T-cell (primary cell): Measurements from ENCODE around the gene GRID1. TPM values are rescaled to one million over a fixed set of nuclear protein-coding genes. Genes with fewer than 3 reads are reported as not detected.

Experiments
- ATAC-seq, 4 experiments: fragments of 200-7000 bp in 3 of 4; fragments of 150-1000 bp in 1 of 4; cut with Tn5 transposase; replicated peaks in 1 of 4; 1 replicate in 3 of 4; 2 replicates in 1 of 4; pipeline ENCODE4 v1.10.0; 2021; ENCODE audit warnings: moderate library complexity in 3 of 4, mild to moderate bottlenecking in 2 of 4, moderate number of reproducible peaks in 1 of 4
- CTCF ChIA-PET, 2 donors: fragments of 300-600 bp; sonication (Branson Sonifier 250); formaldehyde crosslinking; loops; one replicate each; lab custom pipeline; 2022; ENCODE audit warnings: antibody characterized with exemption in 2 of 2; lab: Charles Lee
- POLR2A ChIA-PET, 2 donors: fragments of 300-600 bp; sonication (Branson Sonifier 250); formaldehyde crosslinking; loops; one replicate each; lab custom pipeline; 2022; ENCODE audit warnings: antibody characterized with exemption in 2 of 2; lab: Charles Lee
- DNase-seq, 35 experiments: peaks; one replicate each; pipeline versions ENCODE4 v3.0.0 to v3.0.0-alpha.2; 2013 to 2023
- H3K27ac ChIP-seq: one replicate; pipeline ENCODE4 v1.5.1; 2013; ENCODE audit warnings: low read length
- H3K27me3 ChIP-seq, 2 experiments: replicated peaks in 1 of 2; 1 replicate in 1 of 2; 2 replicates in 1 of 2; pipeline versions ENCODE4 v1.6.1 to v1.7.0; 2013; ENCODE audit warnings: low read length in 1 of 2, mixed read lengths in 1 of 2; ENCODE audit not compliant: control insufficient read depth in 2 of 2, insufficient read depth in 2 of 2; ENCODE audit errors: extremely low read depth in 1 of 2
- H3K36me3 ChIP-seq, 2 donors: 1 replicate in 1 of 2; 2 replicates in 1 of 2; pipeline versions ENCODE4 v1.6.1 to v1.7.0; 2013; ENCODE audit warnings: low read length in 1 of 2; ENCODE audit not compliant: control insufficient read depth in 2 of 2, insufficient read depth in 1 of 2; ENCODE audit errors: extremely low read depth in 1 of 2
- H3K4me1 ChIP-seq, 2 experiments: 1 replicate in 1 of 2; 2 replicates in 1 of 2; pipeline versions ENCODE4 v1.6.1 to v1.7.0; 2013; ENCODE audit warnings: low read length in 2 of 2, mixed read lengths in 1 of 2; ENCODE audit not compliant: insufficient read depth in 2 of 2, control insufficient read depth in 1 of 2; ENCODE audit errors: extremely low read depth in 1 of 2
- H3K4me3 ChIP-seq, 2 donors: 1 replicate in 1 of 2; 2 replicates in 1 of 2; pipeline versions ENCODE4 v1.5.1 to v1.7.0; 2013; ENCODE audit warnings: mild to moderate bottlenecking in 2 of 2, low read length in 1 of 2, moderate library complexity in 1 of 2; ENCODE audit not compliant: control insufficient read depth in 1 of 2; ENCODE audit errors: extremely low read depth in 1 of 2
- H3K9me3 ChIP-seq: 2 replicates; pipeline ENCODE4 v1.7.0; 2013
- H3K27ac Mint-ChIP-seq, 2 donors: one replicate each; pipeline ENCODE4 v1.8.0; 2020 to 2021; ENCODE audit warnings: mild to moderate bottlenecking in 2 of 2, mixed read lengths in 2 of 2
- H3K27me3 Mint-ChIP-seq, 2 donors: one replicate each; pipeline ENCODE4 v1.8.0; 2021 to 2022; ENCODE audit warnings: mixed read lengths in 2 of 2
- H3K36me3 Mint-ChIP-seq: one replicate; pipeline ENCODE4 v1.8.0; 2021; ENCODE audit warnings: mixed read lengths
- H3K4me1 Mint-ChIP-seq, 3 donors: one replicate each; pipeline ENCODE4 v1.8.0; 2020 to 2022; ENCODE audit warnings: mixed read lengths in 3 of 3, mild to moderate bottlenecking in 1 of 3
- H3K4me3 Mint-ChIP-seq, 3 donors: one replicate each; pipeline ENCODE4 v1.8.0; 2020 to 2022; ENCODE audit warnings: mild to moderate bottlenecking in 3 of 3, mixed read lengths in 3 of 3, moderate library complexity in 3 of 3
- H3K9me3 Mint-ChIP-seq, 3 donors: one replicate each; pipeline ENCODE4 v1.8.0; 2020 to 2022; ENCODE audit warnings: mixed read lengths in 3 of 3
- WGBS: methylation state at CpG from one replicate; pipeline ENCODE4 v1.1.5; 2013; ENCODE audit warnings: missing lambda C conversion rate; ENCODE audit not compliant: insufficient coverage; 5-methylcytosine and 5-hydroxymethylcytosine counted together
- total RNA-seq, 35 experiments: library from RNA in 6 of 35; stranded (reverse) in 6 of 35; fragments of 120-200 nt in 1 of 35; gene quantifications; one replicate each; pipeline versions ENCODE4 v1.2.1 to v1.2.4 and lab custom pipeline; 2013 to 2026

GRID1 gene
- total RNA-seq, 5 donors from 2014 or later (not counting 1 experiment from before 2014, with no cell fraction given) = 0.68 TPM; not detected in 4

DNA sequence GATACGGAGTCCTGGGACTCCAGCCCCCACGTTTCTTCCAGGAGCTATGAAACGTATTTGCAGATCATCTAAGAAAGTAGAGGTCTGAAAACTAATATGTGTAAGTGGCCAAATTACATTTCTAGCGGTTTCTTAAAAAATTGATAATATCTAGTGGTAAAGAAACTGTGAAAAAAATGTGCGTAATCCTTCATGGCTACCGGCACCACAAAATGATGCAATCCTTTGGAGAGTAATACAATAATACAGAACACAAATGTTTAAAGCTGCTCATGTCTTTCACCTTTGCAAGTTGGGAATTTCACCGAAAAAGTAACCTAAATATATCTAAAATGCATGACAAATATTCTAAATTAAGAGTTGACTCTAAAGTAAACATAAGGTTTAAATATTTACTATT lies 742.1 kb downstream of the GRID1 start:
- Histone ChIP-seq H3K4me1 (no peaks in the 10 kb centered on the region), H3K27me3 (peaks cover 0 to 2% of the 10 kb centered on the region in 2 experiments), H3K27ac (no peak overlapping the region), H3K4me3 (no peak overlapping the region), H3K9me3 (no peaks in the 10 kb centered on the region), H3K36me3 (no peaks in the 10 kb centered on the region)
- ATAC-seq (no peak), DNase-seq (no peak)
- Mint-ChIP-seq H3K27ac (no peak overlapping the region), H3K4me1 (peaks cover 0 to 11% (median 2%) of the 10 kb centered on the region in 3 donors), H3K36me3 (no peaks in the 10 kb centered on the region), H3K4me3 (no peak overlapping the region), H3K9me3 (no peaks in the 10 kb centered on the region), H3K27me3 (peaks cover 0 to 1% of the 10 kb centered on the region in 2 donors)
- POLR2A ChIA-PET = no interaction called here
- WGBS = 37% methylated on average over 2 of the region's 7 CpGs
- CTCF ChIA-PET = no interaction called here

DNA sequence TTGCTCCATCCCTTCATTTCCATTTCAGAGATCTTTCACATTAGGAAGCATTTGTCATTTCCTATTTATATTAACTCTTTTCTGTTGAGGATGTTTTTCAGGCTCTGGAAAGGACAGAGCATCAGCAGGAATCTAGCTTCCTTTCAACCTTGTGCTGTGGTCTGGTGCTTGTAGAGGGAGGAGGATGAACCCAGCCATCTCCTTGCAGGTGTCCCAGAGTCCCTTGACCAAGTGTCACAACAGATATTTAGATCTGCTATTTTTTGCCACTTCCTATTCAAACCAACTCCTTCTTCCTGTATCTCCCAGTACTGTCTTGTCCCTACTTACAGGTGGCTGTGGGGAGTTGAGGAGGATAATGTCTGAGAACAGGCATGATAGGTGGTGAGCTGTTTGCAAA lies 742.8 kb downstream of the GRID1 start:
- no peak for DNase-seq
- H3K4me3 ChIP-seq = no peak overlapping the region
- no peaks in the 10 kb centered on the region for H3K9me3 ChIP-seq
- no peaks in the 10 kb centered on the region for H3K9me3 Mint-ChIP-seq
- H3K27ac ChIP-seq = no peak overlapping the region
- H3K27ac Mint-ChIP-seq = no peak overlapping the region
- H3K36me3 Mint-ChIP-seq = no peaks in the 10 kb centered on the region
- no peaks in the 10 kb centered on the region for H3K36me3 ChIP-seq
- POLR2A ChIA-PET = no interaction called here
- no peaks in the 10 kb centered on the region for H3K4me1 ChIP-seq
- H3K4me1 Mint-ChIP-seq = peaks cover 0 to 11% (median 2%) of the 10 kb centered on the region in 3 donors
- no peak overlapping the region for H3K4me3 Mint-ChIP-seq
- CTCF ChIA-PET = interaction anchor here in 1 of 2 donors (1.1 kb wide), 1 partner anchor 59 kb away, joined by 3 read pairs; no protein-coding TSS in a partner anchor
- ATAC-seq = no peak
- peaks cover 0 to 5% of the 10 kb centered on the region in 2 experiments for H3K27me3 ChIP-seq
- peaks cover 0 to 1% of the 10 kb centered on the region in 2 donors for H3K27me3 Mint-ChIP-seq

DNA sequence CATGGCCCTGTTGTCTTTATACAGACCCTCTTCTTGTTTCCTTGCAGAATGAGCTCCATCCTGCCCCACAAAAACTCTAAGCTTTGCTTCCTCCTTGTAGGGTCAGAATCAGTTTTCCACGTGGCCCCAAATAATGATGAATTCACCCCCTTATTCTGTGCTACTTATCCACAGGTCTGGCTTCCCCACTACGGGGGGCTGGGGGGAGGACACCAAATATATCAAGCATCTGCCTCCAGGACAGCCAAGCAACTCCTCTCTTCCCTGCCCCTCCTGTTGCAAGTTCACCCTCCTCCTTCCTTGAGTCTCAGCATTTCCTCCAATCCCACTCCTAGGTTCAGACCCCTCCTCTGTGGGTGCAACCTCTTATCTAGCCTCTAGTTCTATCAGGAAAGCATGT lies 743.3 kb downstream of the GRID1 start:
- H3K4me3 ChIP-seq = no peak overlapping the region
- H3K27ac Mint-ChIP-seq = no peak overlapping the region
- ChIA-PET CTCF (interaction anchor here in 1 of 2 donors (1.1 kb wide), 1 partner anchor 59 kb away, joined by 3 read pairs; no protein-coding TSS in a partner anchor), POLR2A (interaction anchor here in 1 of 2 donors (0.6 kb wide), 1 partner anchor 468 kb away, joined by 3 read pairs; no protein-coding TSS in a partner anchor)
- H3K4me1 ChIP-seq = no peaks in the 10 kb centered on the region
- H3K36me3 Mint-ChIP-seq = no peaks in the 10 kb centered on the region
- H3K4me1 Mint-ChIP-seq = peaks cover 0 to 11% (median 2%) of the 10 kb centered on the region in 3 donors
- 71% methylated on average over 1 of the region's 2 CpGs for WGBS
- H3K27me3 Mint-ChIP-seq = peaks cover 0 to 1% of the 10 kb centered on the region in 2 donors
- H3K36me3 ChIP-seq = no peaks in the 10 kb centered on the region
- DNase-seq = no peak
- no peaks in the 10 kb centered on the region for H3K9me3 Mint-ChIP-seq
- H3K27me3 ChIP-seq = peaks cover 0 to 5% of the 10 kb centered on the region in 2 experiments
- no peak for ATAC-seq
- H3K9me3 ChIP-seq = no peaks in the 10 kb centered on the region
- H3K4me3 Mint-ChIP-seq = no peak overlapping the region
- H3K27ac ChIP-seq = no peak overlapping the region

DNA sequence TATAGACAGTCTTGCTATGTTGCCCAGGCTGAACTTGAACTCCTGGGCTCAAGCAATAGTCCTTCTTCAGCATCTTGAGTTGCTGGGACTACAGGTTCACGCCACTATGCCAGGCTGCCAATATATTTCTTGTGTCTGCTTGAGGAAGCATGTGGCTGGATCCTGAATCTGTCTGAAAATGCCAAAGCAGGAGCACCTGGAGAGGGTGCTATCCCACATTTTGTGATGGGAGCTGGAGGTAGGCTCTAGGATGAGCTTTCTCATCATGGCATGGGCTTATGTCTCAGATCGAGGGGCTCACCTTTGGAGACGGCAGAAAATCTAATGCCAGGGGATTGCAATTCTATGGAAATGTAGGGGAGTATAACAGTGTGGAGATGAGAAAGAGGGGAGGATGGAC lies 744.2 kb downstream of the GRID1 start:
- Mint-ChIP-seq H3K4me1 (peaks cover 0 to 13% (median 2%) of the 10 kb centered on the region in 3 donors), H3K9me3 (no peaks in the 10 kb centered on the region), H3K36me3 (no peaks in the 10 kb centered on the region), H3K4me3 (no peak overlapping the region), H3K27ac (no peak overlapping the region), H3K27me3 (peaks cover 0 to 1% of the 10 kb centered on the region in 2 donors)
- ATAC-seq (no peak), DNase-seq (no peak)
- WGBS = no CpG with 5 or more reads among the region's 3 CpGs
- Histone ChIP-seq H3K9me3 (no peaks in the 10 kb centered on the region), H3K36me3 (no peaks in the 10 kb centered on the region), H3K4me3 (no peak overlapping the region), H3K4me1 (no peaks in the 10 kb centered on the region), H3K27ac (no peak overlapping the region), H3K27me3 (peaks cover 0 to 5% of the 10 kb centered on the region in 2 experiments)
- CTCF ChIA-PET = no interaction called here
- POLR2A ChIA-PET = interaction anchor here in 1 of 2 donors (0.6 kb wide), 1 partner anchor 13 kb away, joined by 20 read pairs; no protein-coding TSS in a partner anchor

DNA sequence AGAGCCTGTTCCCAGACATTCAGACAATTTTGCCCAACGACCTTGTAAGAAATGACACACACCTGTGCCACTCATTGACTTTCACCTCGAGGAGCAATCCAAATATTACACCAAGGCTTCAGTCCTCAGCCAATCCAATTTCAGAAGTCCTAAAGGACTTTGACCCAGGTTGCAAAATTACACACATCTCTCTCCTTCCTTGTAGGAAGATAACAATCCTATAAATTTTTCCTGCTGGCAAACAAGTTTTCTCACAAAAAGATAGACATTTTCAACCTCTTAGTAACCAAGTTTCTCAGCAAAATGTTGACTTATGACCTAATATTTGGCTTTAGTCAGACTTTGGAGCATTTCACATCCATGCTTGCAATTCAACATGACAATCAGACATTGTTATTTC lies 745.0 kb downstream of the GRID1 start:
- Histone ChIP-seq H3K9me3 (no peaks in the 10 kb centered on the region), H3K4me3 (no peak overlapping the region), H3K27ac (no peak overlapping the region), H3K36me3 (no peaks in the 10 kb centered on the region), H3K4me1 (no peaks in the 10 kb centered on the region), H3K27me3 (peaks cover 0 to 5% of the 10 kb centered on the region in 2 experiments)
- H3K27me3 Mint-ChIP-seq = peaks cover 0 to 1% of the 10 kb centered on the region in 2 donors
- WGBS = 25% methylated on average over 2 of the region's 2 CpGs
- no peak overlapping the region for H3K27ac Mint-ChIP-seq
- no peaks in the 10 kb centered on the region for H3K36me3 Mint-ChIP-seq
- no peaks in the 10 kb centered on the region for H3K9me3 Mint-ChIP-seq
- DNase-seq = no peak
- H3K4me1 Mint-ChIP-seq = peaks cover 2 to 19% (median 2%) of the 10 kb centered on the region in 3 donors
- H3K4me3 Mint-ChIP-seq = no peak overlapping the region
- CTCF ChIA-PET = no interaction called here
- POLR2A ChIA-PET = no interaction called here
- ATAC-seq = no peak

DNA sequence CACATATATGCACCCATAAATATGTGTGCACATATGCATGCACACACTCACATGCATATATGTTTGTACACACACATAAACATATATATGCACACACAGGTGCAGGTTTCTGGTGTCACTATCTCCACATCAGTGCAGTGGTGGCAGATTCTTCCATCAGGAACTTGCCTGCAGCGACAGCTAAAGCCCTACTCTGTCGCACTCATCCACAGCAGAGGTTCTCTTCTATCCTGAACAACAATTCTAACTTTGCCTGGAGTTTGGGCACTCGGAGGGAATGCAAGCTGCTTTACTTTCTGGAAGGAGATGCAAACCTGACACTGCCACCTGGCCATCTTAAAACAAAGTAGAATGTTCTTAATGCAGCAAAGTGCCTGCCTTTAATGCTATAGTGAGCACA lies 745.8 kb downstream of the GRID1 start:
- no peaks in the 10 kb centered on the region for H3K36me3 Mint-ChIP-seq
- no peak for DNase-seq
- H3K4me3 ChIP-seq = no peak overlapping the region

More for the DNA sequence above, 745.8 kb downstream of the GRID1 start:
- H3K27me3 Mint-ChIP-seq = peaks cover 0 to 1% of the 10 kb centered on the region in 2 donors
- no peaks in the 10 kb centered on the region for H3K9me3 ChIP-seq
- no peaks in the 10 kb centered on the region for H3K4me1 ChIP-seq
- H3K4me3 Mint-ChIP-seq = no peak overlapping the region
- peaks cover 0 to 5% of the 10 kb centered on the region in 2 experiments for H3K27me3 ChIP-seq
- no peaks in the 10 kb centered on the region for H3K9me3 Mint-ChIP-seq
- H3K27ac Mint-ChIP-seq = no peak overlapping the region
- no peak for ATAC-seq
- H3K36me3 ChIP-seq = no peaks in the 10 kb centered on the region
- peaks cover 4 to 24% (median 6%) of the 10 kb centered on the region in 3 donors for H3K4me1 Mint-ChIP-seq
- 80% methylated on average over 1 of the region's 3 CpGs for WGBS
- ChIA-PET POLR2A (interaction anchor here in 1 of 2 donors (0.6 kb wide), 1 partner anchor 13 kb away, joined by 9 read pairs; no protein-coding TSS in a partner anchor), CTCF (no interaction called here)
- H3K27ac ChIP-seq = no peak overlapping the region
